GOT3 (cell line): Measurements from ENCODE around the gene SYNPO2L.
"Not testable (repeated sequence)": the region's sequence is repeated elsewhere in the genome, so short reads cannot be mapped to it uniquely, and the experiment has no call there.

Source experiments
- DNase-seq: peaks from one replicate; lab custom pipeline; 2025; ENCODE audit warnings: mixed read lengths; lab: John Stamatoyannopoulos, UW

The SYNPO2L gene

DNA sequence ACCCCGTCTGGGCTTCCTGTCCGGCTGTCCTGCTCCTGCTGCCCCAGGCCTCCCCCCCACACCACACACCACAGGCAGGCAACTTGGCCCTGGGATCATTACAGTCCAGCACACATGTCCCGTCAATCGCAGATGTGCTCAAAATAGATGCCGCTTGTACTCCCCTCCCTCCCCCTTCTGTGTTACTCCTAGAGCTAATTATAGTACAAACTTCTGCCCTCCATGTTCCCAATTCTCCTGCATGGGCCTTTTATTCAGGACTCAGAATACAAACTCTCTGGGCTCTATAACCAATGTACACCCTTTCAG lies at the start of gene SYNPO2L:
Gene SYNPO2L, minus strand, starts transcription at position 40 of the 309 bp plus-strand sequence. CDS start 107 bp downstream, outside the sequence.
- no peak for DNase-seq

DNA sequence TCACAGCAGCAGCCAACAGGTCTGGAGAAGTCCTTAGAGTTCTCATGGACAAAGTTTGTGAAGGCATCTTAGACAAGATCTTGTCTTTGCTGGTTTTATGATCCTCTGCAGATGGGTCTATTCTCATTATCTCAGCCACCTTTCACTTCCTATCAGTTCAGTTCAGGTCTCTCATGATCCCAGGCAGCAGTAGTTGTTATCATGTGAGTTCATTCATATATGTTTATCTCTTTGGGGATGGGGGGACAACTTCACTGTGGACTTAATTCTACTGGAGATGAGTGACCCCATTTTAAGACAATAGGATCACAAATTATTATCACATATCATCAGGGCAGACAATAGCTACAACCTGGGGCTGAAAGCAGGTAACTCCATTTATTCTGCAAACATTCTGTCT lies 48.1 kb upstream of the SYNPO2L start:
- DNase-seq = not testable (repeated sequence)

GRCh38 chr10:73698819-73699218 lies 43.0 kb upstream of the SYNPO2L start:
- DNase-seq = not testable (repeated sequence)

DNA sequence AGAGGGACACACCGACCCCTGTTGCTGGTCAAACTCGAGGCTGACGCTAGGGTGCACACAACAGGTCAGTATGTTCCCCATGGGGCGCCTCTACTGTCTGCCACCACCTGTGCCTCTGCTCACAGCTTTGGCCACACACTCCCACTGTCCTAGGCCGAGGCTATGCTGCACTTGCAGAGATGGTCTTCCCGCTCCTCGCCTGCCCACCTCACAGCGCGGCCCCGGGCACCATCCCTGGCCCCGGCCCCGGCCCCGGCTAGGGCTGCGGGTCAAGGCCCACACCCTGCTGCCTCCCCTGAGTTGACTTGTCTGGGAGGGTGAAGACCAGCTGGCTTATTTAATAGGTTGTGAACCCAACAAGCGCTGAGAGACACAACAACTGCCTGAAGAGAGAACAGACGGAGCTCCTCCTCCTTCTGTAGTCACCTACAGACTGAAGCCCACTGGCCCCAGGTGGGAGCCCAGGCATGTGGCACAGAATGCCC lies 41.9 kb upstream of the SYNPO2L start, which contains the start of gene AGAP5:
Gene AGAP5, minus strand, starts transcription at position 435 of the 485 bp plus-strand sequence. Its CDS starts 354 bp downstream, at position 81.
- DNase-seq = not testable (repeated sequence)

DNA sequence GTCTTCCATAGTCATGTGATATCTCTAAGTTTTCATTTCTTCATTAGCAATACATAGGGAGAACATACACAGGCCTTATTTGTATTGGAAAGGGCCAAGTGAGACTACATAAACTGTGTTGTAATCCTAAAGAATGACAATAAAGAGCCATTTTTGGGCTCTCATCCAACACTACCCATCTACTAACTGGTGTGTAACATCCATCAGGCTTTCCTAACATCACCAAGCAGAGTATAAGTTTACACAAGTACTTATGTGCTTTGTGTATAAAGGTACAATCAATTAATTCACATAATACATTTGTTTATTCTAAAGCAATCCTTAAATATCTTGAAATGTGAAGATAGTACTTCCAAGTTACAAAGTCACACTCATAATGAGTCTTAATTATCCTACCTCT lies 39.5 kb upstream of the SYNPO2L start:
- not testable (repeated sequence) for DNase-seq

DNA sequence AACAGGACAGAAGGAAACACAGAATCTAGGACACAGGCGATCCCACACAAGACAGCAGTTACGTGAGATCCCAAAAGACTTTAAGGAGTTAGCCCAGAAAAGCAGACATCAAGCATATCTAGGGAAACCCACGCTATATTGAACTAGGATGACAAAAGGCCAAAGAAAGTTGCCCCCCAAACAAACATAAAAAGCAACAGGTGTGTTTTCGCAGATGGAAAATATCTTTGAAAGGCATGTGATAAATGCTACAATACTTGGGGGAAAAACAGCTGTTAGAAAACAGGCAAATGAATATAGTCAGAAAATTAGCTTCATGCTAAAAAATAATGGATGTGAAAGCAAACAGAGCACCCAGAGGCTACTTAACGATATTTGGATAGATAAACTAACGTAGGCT lies 34.9 kb upstream of the SYNPO2L start:
- not testable (repeated sequence) for DNase-seq

- not testable (repeated sequence) for DNase-seq
Observed at GRCh38 chr10:73689596-73689995, 33.8 kb upstream of the SYNPO2L start.

- DNase-seq = not testable (repeated sequence)
Observed at GRCh38 chr10:73687641-73688040, 31.8 kb upstream of the SYNPO2L start.

DNA sequence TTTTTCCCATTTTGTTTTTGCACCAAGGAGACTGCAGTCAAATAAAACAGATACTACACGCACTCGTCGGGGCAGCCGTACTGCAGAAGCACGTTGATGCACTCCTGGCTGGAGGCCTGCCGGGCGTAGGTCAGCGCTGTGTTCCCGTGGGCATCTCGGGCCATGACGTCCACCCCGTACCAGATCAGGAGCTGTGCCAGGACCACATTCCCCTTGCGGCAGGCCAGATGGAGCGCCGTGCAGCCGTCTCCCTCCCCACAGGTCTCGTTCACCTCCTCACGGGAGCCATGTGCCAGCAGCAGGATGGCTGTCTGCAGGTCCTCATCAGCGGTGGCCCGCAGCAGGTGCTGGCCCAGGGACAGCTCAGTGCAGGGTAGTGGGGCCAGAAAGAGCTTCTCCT lies 18.7 kb upstream of the SYNPO2L start:
- DNase-seq = not testable (repeated sequence)

DNA sequence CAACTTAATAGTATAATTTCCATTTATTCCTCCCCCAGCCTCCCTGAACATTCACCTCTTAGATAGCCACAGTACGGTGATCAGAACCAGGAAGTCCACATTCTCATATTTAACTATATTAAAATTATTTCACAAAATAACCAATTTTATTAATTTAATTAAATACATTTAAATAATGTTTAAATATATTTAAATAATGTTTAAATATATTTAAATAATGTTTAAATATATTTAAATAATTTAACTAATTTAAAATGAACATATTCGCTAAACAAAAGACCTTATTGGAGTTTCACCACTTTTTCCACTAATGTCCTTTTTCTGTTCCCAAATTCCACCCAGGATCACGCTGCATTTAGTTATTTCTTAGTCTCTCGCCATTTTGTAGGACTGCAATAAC lies 12.5 kb upstream of the SYNPO2L start:
- DNase-seq = not testable (repeated sequence)

GRCh38 chr10:73666153-73666809 lies 10.5 kb upstream of the SYNPO2L start:
- not testable (repeated sequence) for DNase-seq

DNA sequence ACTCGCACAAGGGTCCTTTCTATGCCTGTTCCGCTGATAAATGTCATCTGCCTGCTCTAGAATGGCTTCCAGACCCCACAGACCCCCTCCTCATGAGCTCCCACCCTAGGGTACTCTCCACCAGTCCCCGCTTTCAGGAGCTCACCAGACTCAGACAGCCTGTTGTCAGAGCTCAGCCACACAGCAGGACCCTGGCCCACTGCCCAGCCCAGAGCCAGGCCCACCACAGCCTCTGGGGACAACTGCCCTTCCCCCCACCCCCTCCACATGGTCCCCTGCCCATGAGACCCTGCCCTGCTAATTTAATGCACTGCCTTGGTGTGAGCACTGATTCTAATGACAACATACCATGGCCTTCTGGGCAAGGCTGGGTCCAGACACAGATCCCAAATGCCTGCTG lies 9.8 kb upstream of the SYNPO2L start:
- not testable (repeated sequence) for DNase-seq

- not testable (repeated sequence) for DNase-seq
Observed at GRCh38 chr10:73664156-73665040, 8.6 kb upstream of the SYNPO2L start.

- DNase-seq = not testable (repeated sequence)
Observed at GRCh38 chr10:73663621-73664020, 7.8 kb upstream of the SYNPO2L start.

GRCh38 chr10:73662705-73663104 lies 6.9 kb upstream of the SYNPO2L start:
- DNase-seq = not testable (repeated sequence)

DNA sequence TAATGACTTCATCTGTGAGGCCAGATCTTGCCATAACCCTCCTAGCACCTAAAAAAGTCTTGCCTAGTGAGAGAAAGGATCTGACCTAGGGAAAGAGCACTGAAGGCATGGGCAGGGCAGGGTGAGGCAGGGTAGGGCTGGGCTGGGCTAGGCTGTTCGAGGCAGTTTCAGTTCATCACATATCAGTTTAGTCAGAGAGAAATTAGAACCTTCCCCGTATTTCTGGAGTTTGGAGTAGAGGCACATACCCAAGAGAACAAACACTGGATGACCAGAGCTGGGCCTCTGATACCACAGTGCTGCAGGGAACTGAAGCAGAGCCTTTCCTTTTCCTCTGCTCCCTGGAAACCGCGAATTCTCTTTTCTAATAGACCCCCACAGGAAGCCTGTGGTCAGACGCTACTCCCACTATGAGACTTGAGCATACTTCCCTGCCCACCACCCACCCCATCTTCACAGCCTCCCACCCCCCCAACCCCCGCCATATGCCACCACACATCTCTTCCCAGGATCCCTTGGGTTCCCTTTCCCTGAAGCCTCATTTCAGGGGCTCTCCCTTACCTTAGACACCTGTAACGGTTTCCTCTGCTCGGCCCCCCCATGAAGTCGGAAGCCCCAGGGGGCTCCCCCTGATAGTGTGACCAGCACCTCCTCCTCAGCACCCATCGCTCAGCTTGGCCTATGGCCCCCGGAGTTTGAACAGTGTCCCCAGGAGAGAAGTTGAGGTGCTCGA lies 406 bp downstream of the SYNPO2L start:
- no peak for DNase-seq

GRCh38 chr10:73653701-73654100 lies 2.1 kb downstream of the SYNPO2L start:
- DNase-seq = no peak

DNA sequence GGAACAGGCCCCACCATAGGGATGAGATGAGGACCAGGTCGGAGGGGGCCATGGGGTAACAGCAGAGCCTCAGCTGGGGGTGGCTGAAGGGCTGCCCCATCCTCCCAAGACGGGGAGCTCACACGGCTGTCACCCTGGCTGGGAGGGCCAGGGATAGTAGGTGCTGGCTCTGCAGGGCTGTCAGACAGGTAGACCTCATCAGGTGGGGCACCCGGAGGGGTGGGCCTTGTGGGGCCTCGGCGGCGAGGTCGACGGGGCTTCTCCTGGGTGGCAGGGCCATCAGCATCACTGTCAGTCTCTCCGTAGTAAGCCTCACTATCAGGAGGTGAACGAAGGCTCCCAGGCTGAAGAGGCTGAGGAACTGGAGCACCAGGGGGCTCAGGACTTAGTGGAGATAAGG lies 2.6 kb downstream of the SYNPO2L start:
- DNase-seq = no peak

DNA sequence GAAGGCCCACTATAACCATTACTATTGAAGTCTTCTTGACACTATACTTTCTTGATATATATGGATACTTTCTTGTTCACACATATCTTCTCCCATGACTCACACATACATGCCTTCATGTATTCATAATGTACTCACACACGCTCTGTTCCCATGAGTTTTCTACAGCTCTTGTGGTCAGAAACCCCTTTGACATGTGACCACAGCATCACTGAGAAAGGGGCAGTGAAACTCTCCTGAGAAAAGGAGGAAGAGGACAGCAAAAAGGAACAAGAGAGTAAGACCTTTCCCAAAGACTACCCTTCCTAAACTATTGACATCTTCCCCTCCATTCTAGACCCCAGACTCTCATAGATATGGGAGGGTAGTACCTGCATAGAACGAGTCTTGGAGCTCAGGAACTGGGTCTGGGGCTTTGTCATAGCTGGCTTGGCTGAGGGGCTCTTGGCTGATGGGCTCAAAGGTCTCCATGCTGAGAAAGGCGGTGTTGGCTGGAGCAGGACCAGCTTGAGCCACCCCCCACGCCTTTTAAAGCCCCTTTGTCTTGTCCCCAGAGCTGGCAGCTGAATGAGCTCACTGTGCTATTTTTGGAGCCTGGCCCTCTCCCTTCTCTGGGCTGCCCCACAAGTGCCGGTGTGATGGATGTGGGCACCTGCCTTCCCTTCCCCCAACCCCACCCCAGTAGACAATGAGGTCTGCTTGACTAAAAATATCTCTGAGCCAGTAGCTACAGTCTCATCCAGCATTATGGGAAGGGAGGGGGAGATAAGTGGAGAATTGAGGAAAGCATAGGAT lies 5.1 kb downstream of the SYNPO2L start:
- DNase-seq = no peak

DNA sequence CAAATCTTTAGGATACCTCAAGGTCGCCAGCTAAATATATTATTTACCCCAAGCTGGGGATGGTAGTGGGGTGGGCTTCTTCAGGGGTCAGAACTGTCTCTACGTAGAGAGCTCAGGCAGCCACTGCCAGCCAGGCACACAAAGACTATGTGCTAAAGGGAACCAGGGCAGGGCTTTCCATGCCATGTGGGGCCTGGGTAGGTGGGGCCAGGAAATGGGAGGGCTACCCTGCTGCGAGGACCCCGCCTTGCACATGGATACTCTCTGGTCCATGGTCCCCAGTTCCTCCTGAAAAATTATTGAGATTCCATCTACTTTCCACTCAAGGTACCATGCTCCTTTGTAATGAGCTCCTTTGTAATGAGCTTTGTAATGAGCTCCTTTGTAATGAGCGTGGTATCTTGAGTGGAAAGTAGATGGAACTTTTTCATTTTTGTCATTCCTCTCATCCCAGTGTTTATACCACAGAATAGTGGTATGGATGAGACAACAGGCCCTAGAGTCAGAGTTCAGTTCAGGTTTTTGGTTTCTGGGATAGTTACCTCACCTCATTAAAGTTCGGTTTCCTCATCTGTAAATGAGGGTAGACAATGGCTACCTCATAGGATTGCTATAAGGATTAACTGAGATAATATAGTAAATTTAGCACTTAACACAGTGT lies 5.8 kb downstream of the SYNPO2L start:
- DNase-seq = no peak
